HepG2 (cell line): ENCODE results near the gene USP32. TPM values are rescaled to one million over a fixed set of nuclear protein-coding genes. Genes with fewer than 3 reads are reported as not detected.
"Not testable (repeated sequence)": the region's sequence is repeated elsewhere in the genome, so short reads cannot be mapped to it uniquely, and the experiment has no call there.

ENCODE experiments used
- ATAC-seq: fragments of 200-7000 bp; cut with Tn5 transposase; 3 replicates; pipeline ENCODE4 v1.9.1; 2020; ENCODE audit warnings: mild to moderate bottlenecking, moderate library complexity
- BruUV-seq: library from RNA; stranded (reverse); fragments of 400-500 nt; replicated peaks from 2 replicates; lab custom pipeline; 2021; lab: Mats Ljungman, UMichigan
- CTCF ChIA-PET: fragments of 300-600 bp; formaldehyde crosslinking; extraction: SDS; loops from one replicate; lab custom pipeline; 2021; ENCODE audit warnings: low total read pairs, inconsistent platforms, low intra/inter-chr PET ratio; lab: Yijun Ruan, JAX
- POLR2A ChIA-PET: fragments of 350-600 bp; sonication (Branson Sonifier 250); formaldehyde crosslinking; loops from one replicate; lab custom pipeline; 2020; ENCODE audit warnings: antibody characterized with exemption, inconsistent platforms; lab: Yijun Ruan, JAX
- DNase-seq: peaks from one replicate; pipeline ENCODE4 v3.0.0-alpha.2; 2015; ENCODE audit warnings: low spot score
- FAIRE-seq: peaks from 3 replicates; lab custom pipeline; 2011; peaks lifted over from hg19 to GRCh38; lab: Jason Lieb, UNC
- H2AFZ ChIP-seq: one replicate; pipeline ENCODE4 v1.6.1; 2011; ENCODE audit warnings: low read length, inconsistent platforms
- H3K27ac ChIP-seq: fragments of 300-600 bp; 3 replicates; pipeline ENCODE4 v1.8.0; 2011; ENCODE audit warnings: mixed run types, mild to moderate bottlenecking, mixed read lengths, low read length, inconsistent platforms; ENCODE audit not compliant: insufficient read depth; ENCODE audit errors: extremely low read length
- H3K27me3 ChIP-seq, 2 experiments: fragments of 200-600 bp in 1 of 2; 2 replicates in 1 of 2; 3 replicates in 1 of 2; pipeline versions ENCODE4 v1.6.0 to v1.8.0; 2011; ENCODE audit warnings: low read length in 2 of 2, mild to moderate bottlenecking in 2 of 2, moderate library complexity in 2 of 2, inconsistent platforms in 1 of 2; ENCODE audit not compliant: insufficient read depth in 2 of 2, control insufficient read depth in 1 of 2
- H3K36me3 ChIP-seq, 2 experiments: fragments of 200-600 bp in 1 of 2; replicated peaks in 1 of 2; 2 replicates in 1 of 2; 3 replicates in 1 of 2; pipeline versions ENCODE4 v1.5.1 to v1.8.0; 2011; ENCODE audit warnings: low read length in 2 of 2, inconsistent platforms in 1 of 2; ENCODE audit not compliant: insufficient read depth in 2 of 2, control insufficient read depth in 1 of 2
- H3K4me1 ChIP-seq: 2 replicates; pipeline ENCODE4 v1.5.1; 2012; ENCODE audit warnings: low read length, inconsistent platforms; ENCODE audit not compliant: insufficient read depth
- H3K4me2 ChIP-seq: 2 replicates; pipeline ENCODE4 v1.6.0; 2011; ENCODE audit warnings: low read depth, low read length, inconsistent platforms
- H3K4me3 ChIP-seq, 3 experiments: fragments of 200-600 bp in 1 of 3; sonication (generic), shearing (Covaris generic) in 1 of 3; replicated peaks in 1 of 3; 2 replicates each; pipeline ENCODE4 v1.5.1; 2011 to 2016; ENCODE audit warnings: low read length in 3 of 3, inconsistent platforms in 2 of 3, low read depth in 2 of 3, mild to moderate bottlenecking in 2 of 3, control low read depth in 1 of 3, mixed read lengths in 1 of 3; ENCODE audit not compliant: insufficient read depth in 1 of 3
- H3K79me2 ChIP-seq: one replicate; pipeline ENCODE4 v1.6.1; 2011; ENCODE audit warnings: low read length, inconsistent platforms; ENCODE audit not compliant: insufficient read depth
- H3K9ac ChIP-seq: 2 replicates; pipeline ENCODE4 v1.6.0; 2011; ENCODE audit warnings: mild to moderate bottlenecking, low read depth, low read length, inconsistent platforms; ENCODE audit not compliant: insufficient read depth
- H3K9me3 ChIP-seq: 2 replicates; pipeline ENCODE4 v1.5.1; 2012; ENCODE audit warnings: mild to moderate bottlenecking, low read length
- H4K20me1 ChIP-seq: 2 replicates; pipeline ENCODE4 v1.6.0; 2011; ENCODE audit warnings: inconsistent platforms, mild to moderate bottlenecking, low read length, moderate library complexity; ENCODE audit not compliant: insufficient read depth
- ATF6 ChIP-seq: sonication (generic); formaldehyde crosslinking; conservative IDR thresholded peaks from 2 replicates; pipeline ENCODE4 v1.4.0; 2020; ENCODE audit warnings: missing genetic modification reagents
- GLI4 ChIP-seq: sonication (generic); formaldehyde crosslinking; IDR thresholded peaks from 2 replicates; pipeline ENCODE4 v1.5.1; 2020; ENCODE audit warnings: missing genetic modification reagents, mild to moderate bottlenecking, moderate library complexity, borderline replicate concordance
- HDAC2 ChIP-seq: sonication (generic); formaldehyde crosslinking; IDR thresholded peaks from 2 replicates; pipeline ENCODE4 v1.4.0; 2020; ENCODE audit warnings: missing genetic modification reagents
- ZBTB46 ChIP-seq: sonication (generic); formaldehyde crosslinking; IDR thresholded peaks from 2 replicates; pipeline ENCODE4 v1.4.0; 2020; ENCODE audit warnings: mild to moderate bottlenecking, missing genetic modification reagents, borderline replicate concordance
- ZNF720 ChIP-seq: sonication (generic); formaldehyde crosslinking; IDR thresholded peaks from 2 replicates; pipeline ENCODE4 v1.4.0; 2020; ENCODE audit warnings: missing genetic modification reagents
- WGBS: methylation state at CpG from one replicate; pipeline ENCODE4 v1.1.6; 2017; ENCODE audit warnings: low lambda C conversion rate; 5-methylcytosine and 5-hydroxymethylcytosine counted together
- in situ Hi-C: cut with HindIII; loops from 2 replicates; pipeline ENCODE4 v1.10.0; 2017; ENCODE audit warnings: low pct_unique_long_range_greater_than_20kb; ENCODE audit not compliant: extremely low pct_ligation_motif_present
- intact Hi-C: fragments of 100-400 bp; cut with micrococcal nuclease; formaldehyde crosslinking; loops from one replicate; pipeline ENCODE4 v1.10.0; 2022; ENCODE audit not compliant: unreplicated experiment
- polyA plus RNA-seq, 8 experiments: library from polyadenylated mRNA; depleted of rRNA in 3 of 8; stranded (reverse) in 7 of 8; unstranded in 1 of 8; fragments of >200 nt; fragmentation: Illumina TruSeq in 4 of 8; extraction: Trizol in 4 of 8; gene quantifications; 2 replicates each; pipeline versions ENCODE4 v1.2.1 to v1.2.3, GENCODE V29; 2011 to 2016; ENCODE audit warnings: low read depth in 4 of 8, missing spikeins in 1 of 8, mixed read lengths in 1 of 8; ENCODE audit not compliant: insufficient read depth in 1 of 8
- total RNA-seq, 5 experiments: library from RNA; depleted of rRNA; stranded (reverse); fragments of >200 nt; fragmentation: Illumina TruSeq; extraction: Trizol; gene quantifications; 2 replicates each; pipeline ENCODE4 v1.2.3, GENCODE V29; 2016; ENCODE audit warnings: low read depth in 1 of 5
- TF ChIP-seq, protein P1 (sequence below): sonication (generic); formaldehyde crosslinking; IDR thresholded peaks from 2 replicates; pipeline ENCODE4 v1.9.0; 2022; ENCODE audit warnings: missing genetic modification reagents, mild to moderate bottlenecking, borderline replicate concordance
- TF ChIP-seq, protein P2 (sequence below): sonication (generic); formaldehyde crosslinking; IDR thresholded peaks from 2 replicates; pipeline ENCODE4 v1.4.0; 2020; ENCODE audit warnings: missing genetic modification reagents
- TF ChIP-seq, protein P3 (sequence below): sonication (generic); formaldehyde crosslinking; IDR thresholded peaks from 2 replicates; pipeline ENCODE4 v1.4.0; 2020; ENCODE audit warnings: mild to moderate bottlenecking, missing genetic modification reagents

USP32 gene
- total and polyA plus RNA-seq, 2 of the 13 experiments (the other 11 are each of a cell fraction or from before 2014, with no cell fraction given): 24.9 to 39.9 TPM

DNA sequence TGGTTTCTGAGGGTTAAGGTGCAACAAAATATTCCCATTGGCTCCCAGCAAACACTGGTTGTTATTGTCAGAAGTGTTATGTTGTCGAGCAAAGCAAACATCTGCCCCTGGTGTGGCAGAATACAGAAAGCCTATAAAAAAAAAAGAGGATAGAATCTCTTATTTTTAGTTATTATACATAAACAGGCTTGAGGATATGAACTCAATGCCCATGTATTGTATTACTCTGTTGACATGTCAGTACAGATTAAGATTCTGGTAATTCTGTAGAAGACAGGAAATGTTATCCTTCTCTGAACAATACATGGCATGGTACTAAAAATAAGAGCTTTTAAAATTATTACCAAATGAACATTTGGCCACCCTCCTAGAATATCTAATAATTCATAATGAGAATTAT lies 168.5 kb downstream of the USP32 start (continued):
- TF ChIP-seq, protein P1, sequence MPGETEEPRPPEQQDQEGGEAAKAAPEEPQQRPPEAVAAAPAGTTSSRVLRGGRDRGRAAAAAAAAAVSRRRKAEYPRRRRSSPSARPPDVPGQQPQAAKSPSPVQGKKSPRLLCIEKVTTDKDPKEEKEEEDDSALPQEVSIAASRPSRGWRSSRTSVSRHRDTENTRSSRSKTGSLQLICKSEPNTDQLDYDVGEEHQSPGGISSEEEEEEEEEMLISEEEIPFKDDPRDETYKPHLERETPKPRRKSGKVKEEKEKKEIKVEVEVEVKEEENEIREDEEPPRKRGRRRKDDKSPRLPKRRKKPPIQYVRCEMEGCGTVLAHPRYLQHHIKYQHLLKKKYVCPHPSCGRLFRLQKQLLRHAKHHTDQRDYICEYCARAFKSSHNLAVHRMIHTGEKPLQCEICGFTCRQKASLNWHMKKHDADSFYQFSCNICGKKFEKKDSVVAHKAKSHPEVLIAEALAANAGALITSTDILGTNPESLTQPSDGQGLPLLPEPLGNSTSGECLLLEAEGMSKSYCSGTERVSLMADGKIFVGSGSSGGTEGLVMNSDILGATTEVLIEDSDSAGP (CRISPR knock-in tag): no peak
- TF ChIP-seq ATF6 (CRISPR knock-in tag): no peak
- no peak for TF ChIP-seq HDAC2 (CRISPR knock-in tag)
- no peak for TF ChIP-seq ZNF720 (CRISPR knock-in tag)
- no peak for TF ChIP-seq GLI4 (CRISPR knock-in tag)
- TF ChIP-seq, protein P2, sequence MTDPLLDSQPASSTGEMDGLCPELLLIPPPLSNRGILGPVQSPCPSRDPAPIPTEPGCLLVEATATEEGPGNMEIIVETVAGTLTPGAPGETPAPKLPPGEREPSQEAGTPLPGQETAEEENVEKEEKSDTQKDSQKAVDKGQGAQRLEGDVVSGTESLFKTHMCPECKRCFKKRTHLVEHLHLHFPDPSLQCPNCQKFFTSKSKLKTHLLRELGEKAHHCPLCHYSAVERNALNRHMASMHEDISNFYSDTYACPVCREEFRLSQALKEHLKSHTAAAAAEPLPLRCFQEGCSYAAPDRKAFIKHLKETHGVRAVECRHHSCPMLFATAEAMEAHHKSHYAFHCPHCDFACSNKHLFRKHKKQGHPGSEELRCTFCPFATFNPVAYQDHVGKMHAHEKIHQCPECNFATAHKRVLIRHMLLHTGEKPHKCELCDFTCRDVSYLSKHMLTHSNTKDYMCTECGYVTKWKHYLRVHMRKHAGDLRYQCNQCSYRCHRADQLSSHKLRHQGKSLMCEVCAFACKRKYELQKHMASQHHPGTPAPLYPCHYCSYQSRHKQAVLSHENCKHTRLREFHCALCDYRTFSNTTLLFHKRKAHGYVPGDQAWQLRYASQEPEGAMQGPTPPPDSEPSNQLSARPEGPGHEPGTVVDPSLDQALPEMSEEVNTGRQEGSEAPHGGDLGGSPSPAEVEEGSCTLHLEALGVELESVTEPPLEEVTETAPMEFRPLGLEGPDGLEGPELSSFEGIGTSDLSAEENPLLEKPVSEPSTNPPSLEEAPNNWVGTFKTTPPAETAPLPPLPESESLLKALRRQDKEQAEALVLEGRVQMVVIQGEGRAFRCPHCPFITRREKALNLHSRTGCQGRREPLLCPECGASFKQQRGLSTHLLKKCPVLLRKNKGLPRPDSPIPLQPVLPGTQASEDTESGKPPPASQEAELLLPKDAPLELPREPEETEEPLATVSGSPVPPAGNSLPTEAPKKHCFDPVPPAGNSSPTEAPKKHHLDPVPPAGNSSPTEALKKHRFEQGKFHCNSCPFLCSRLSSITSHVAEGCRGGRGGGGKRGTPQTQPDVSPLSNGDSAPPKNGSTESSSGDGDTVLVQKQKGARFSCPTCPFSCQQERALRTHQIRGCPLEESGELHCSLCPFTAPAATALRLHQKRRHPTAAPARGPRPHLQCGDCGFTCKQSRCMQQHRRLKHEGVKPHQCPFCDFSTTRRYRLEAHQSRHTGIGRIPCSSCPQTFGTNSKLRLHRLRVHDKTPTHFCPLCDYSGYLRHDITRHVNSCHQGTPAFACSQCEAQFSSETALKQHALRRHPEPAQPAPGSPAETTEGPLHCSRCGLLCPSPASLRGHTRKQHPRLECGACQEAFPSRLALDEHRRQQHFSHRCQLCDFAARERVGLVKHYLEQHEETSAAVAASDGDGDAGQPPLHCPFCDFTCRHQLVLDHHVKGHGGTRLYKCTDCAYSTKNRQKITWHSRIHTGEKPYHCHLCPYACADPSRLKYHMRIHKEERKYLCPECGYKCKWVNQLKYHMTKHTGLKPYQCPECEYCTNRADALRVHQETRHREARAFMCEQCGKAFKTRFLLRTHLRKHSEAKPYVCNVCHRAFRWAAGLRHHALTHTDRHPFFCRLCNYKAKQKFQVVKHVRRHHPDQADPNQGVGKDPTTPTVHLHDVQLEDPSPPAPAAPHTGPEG (CRISPR knock-in tag): no peak
- TF ChIP-seq, protein P3, sequence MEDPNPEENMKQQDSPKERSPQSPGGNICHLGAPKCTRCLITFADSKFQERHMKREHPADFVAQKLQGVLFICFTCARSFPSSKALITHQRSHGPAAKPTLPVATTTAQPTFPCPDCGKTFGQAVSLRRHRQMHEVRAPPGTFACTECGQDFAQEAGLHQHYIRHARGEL (CRISPR knock-in tag): no peak
- no peak for TF ChIP-seq ZBTB46 (CRISPR knock-in tag)

DNA sequence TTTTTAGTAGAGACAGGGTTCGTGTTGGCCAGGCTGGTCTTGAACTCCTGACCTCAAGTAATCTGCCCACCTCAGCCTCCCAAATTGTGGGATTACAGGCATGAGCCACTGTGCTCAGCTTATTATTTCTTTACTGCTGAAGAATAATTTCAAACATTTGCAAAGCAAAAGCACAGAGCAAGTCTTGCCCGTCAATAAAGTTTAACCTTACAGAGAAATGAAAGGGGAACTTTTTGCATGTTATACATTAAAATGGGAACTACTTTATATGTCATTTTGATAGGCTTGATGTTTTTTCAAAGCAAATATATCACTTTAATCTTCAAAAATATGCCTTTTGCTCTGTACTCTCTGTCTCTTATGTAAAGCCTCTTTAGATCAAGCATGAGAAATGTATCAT lies 173.2 kb downstream of the USP32 start:
- H3K9me3 ChIP-seq, in situ Hi-C loops, FAIRE-seq, H3K4me1 ChIP-seq, H3K9ac ChIP-seq, intact Hi-C loops, H2AFZ ChIP-seq, BruUV-seq, DNase-seq, H3K27ac ChIP-seq, H3K4me2 ChIP-seq, H3K27me3 ChIP-seq, POLR2A ChIA-PET, H4K20me1 ChIP-seq, H3K4me3 ChIP-seq, ATAC-seq, CTCF ChIA-PET, H3K79me2 ChIP-seq: not testable (repeated sequence)
- WGBS: 98% methylated on average over 2 of the region's 2 CpGs
- H3K36me3 ChIP-seq: peaks cover 9 to 25% of the 10 kb centered on the region in 2 experiments
